OCI-LY7 (cell line): Measurements from ENCODE around the gene ZNF410.

Source experiments
- EZH2phosphoT487 ChIP-seq: fragments of 200-600 bp; sonication (generic); IDR thresholded peaks from 2 replicates; pipeline ENCODE4 v1.6.1; 2018; ENCODE audit warnings: low read depth, borderline replicate concordance, mild to moderate bottlenecking, mixed run types, antibody characterized with exemption, low read length, moderate library complexity, mixed read lengths
- TF ChIP-seq, protein P1 (sequence below): fragments of 200-600 bp; sonication (generic); conservative IDR thresholded peaks from 2 replicates; pipeline ENCODE4 v1.5.1; 2014; ENCODE audit warnings: mild to moderate bottlenecking, antibody characterized with exemption, low read length, moderate library complexity, mixed read lengths

DNA sequence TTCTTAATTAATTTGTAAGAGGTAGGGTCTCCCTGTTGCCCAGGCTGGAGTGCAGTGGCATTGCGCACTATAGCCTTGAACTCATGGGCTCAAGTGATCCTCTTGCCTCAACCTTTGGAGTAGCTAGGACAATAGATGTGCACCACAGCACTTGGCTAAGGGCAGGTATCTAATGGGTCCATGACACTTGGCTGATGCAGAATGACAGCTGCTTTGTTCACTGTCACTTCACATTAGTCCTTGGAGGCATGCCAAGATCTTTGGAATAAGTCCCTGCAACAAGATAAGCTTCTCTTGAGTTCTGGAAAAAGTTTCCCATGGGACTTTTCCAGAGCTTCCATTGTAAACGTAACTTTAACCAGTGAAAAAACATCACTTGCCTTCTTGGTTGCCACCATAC lies 86.8 kb downstream of the ZNF410 start:
- TF ChIP-seq EZH2phosphoT487: no peak
- TF ChIP-seq, protein P1, sequence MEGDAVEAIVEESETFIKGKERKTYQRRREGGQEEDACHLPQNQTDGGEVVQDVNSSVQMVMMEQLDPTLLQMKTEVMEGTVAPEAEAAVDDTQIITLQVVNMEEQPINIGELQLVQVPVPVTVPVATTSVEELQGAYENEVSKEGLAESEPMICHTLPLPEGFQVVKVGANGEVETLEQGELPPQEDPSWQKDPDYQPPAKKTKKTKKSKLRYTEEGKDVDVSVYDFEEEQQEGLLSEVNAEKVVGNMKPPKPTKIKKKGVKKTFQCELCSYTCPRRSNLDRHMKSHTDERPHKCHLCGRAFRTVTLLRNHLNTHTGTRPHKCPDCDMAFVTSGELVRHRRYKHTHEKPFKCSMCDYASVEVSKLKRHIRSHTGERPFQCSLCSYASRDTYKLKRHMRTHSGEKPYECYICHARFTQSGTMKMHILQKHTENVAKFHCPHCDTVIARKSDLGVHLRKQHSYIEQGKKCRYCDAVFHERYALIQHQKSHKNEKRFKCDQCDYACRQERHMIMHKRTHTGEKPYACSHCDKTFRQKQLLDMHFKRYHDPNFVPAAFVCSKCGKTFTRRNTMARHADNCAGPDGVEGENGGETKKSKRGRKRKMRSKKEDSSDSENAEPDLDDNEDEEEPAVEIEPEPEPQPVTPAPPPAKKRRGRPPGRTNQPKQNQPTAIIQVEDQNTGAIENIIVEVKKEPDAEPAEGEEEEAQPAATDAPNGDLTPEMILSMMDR: no peak
